Ovary (tissue), 9 donors: ENCODE results near the gene PRDM15. TPM values are rescaled to one million over a fixed set of nuclear protein-coding genes. Genes with fewer than 3 reads are reported as not detected.

Source experiments
- DNase-seq, 5 donors: peaks; one replicate each; pipeline ENCODE4 v3.0.0-alpha.2; 2019 to 2020
- H3K27ac ChIP-seq, 2 donors: fragments of 200-600 bp; one replicate each; pipeline versions ENCODE4 v1.5.1 to v1.8.0; 2019 to 2022
- H3K27me3 ChIP-seq: fragments of 200-600 bp; one replicate; pipeline ENCODE4 v1.8.0; 2022
- H3K36me3 ChIP-seq: fragments of 200-600 bp; sonication (generic); one replicate; pipeline ENCODE4 v1.5.1; 2019
- H3K4me1 ChIP-seq: one replicate; pipeline ENCODE4 v1.8.1; 2013; ENCODE audit warnings: mild to moderate bottlenecking, moderate library complexity; ENCODE audit not compliant: insufficient read depth
- H3K4me3 ChIP-seq: fragments of 200-600 bp; sonication (generic); one replicate; pipeline ENCODE4 v1.5.1; 2017
- H3K9me3 ChIP-seq, 2 donors: fragments of 200-600 bp in 1 of 2; sonication (generic) in 1 of 2; one replicate each; pipeline versions ENCODE4 v1.5.1 to v1.8.1; 2013 to 2019; ENCODE audit warnings: mild to moderate bottlenecking in 1 of 2, moderate library complexity in 1 of 2
- EP300 ChIP-seq: sonication (generic); formaldehyde crosslinking; IDR thresholded peaks from one replicate; pipeline ENCODE4 v1.6.1; 2017; ENCODE audit warnings: antibody characterized with exemption
- POLR2A ChIP-seq: fragments of 450-650 bp; IDR thresholded peaks from one replicate; pipeline ENCODE4 v1.6.1; 2017; ENCODE audit warnings: antibody characterized with exemption, mild to moderate bottlenecking, moderate library complexity
- WGBS, 3 donors: extraction: QIAGEN DNeasy Blood & Tissue Kit in 1 of 3; methylation state at CpG; one replicate each; pipeline versions ENCODE4 v1.1.5 to v1.1.7; 2013 to 2017; 5-methylcytosine and 5-hydroxymethylcytosine counted together
- intact Hi-C, 4 donors: fragments of 100-400 bp; cut with DNase I; formaldehyde crosslinking; loops; one replicate each; pipeline versions ENCODE4 v1.11.0 to v1.15.1; 2022 to 2023
- polyA plus RNA-seq, 2 donors: library from polyadenylated mRNA; stranded (reverse); fragments of 200-250 nt in 1 of 2; fragments of 350-450 nt in 1 of 2; fragmentation: Illumina TruSeq in 1 of 2; extraction: RNeasy Lipid Tissue Mini Kit (QIAGEN cat#74804) in 1 of 2; gene quantifications; one replicate each; pipeline ENCODE4 v1.2.3, GENCODE V29; 2013 to 2014
- total RNA-seq, 7 donors: library from RNA; depleted of rRNA in 2 of 7; stranded (reverse); fragments of >200 nt in 2 of 7; fragmentation: NEBNext Ultra II Directional in 3 of 7; extraction: Animal tissue kit (Norgen Biotek cat#: 25700) in 3 of 7; gene quantifications; one replicate each; pipeline versions ENCODE4 v1.1.0 to v1.2.4, GENCODE V29; 2016 to 2023
- TF ChIP-seq, protein P1 (sequence below), 3 donors: fragments of 450-650 bp in 2 of 3; fragments of 200-600 bp in 1 of 3; IDR thresholded peaks; one replicate each; pipeline versions ENCODE4 v1.5.1 to v1.8.0; 2016 to 2022; ENCODE audit warnings: antibody characterized with exemption in 3 of 3, mild to moderate bottlenecking in 1 of 3
- donor health status: DM: no; HTN: no; CAD: no; lungs with moderate emphysema.
- donor health status: DM: no; HTN: no; CAD: no.
- donor health status: Bipolar disorder and iron deficiency.
- donor health status: DM: yes; HTN: yes; CAD: no.
- donor health status: DM: no; HTN: no; CAD: no.
- donor health status: DM: yes; HTN: yes; CAD: no.

The PRDM15 gene
- total and polyA plus RNA-seq, 9 donors = 2.0 to 10.9 (median 5.9) TPM

DNA sequence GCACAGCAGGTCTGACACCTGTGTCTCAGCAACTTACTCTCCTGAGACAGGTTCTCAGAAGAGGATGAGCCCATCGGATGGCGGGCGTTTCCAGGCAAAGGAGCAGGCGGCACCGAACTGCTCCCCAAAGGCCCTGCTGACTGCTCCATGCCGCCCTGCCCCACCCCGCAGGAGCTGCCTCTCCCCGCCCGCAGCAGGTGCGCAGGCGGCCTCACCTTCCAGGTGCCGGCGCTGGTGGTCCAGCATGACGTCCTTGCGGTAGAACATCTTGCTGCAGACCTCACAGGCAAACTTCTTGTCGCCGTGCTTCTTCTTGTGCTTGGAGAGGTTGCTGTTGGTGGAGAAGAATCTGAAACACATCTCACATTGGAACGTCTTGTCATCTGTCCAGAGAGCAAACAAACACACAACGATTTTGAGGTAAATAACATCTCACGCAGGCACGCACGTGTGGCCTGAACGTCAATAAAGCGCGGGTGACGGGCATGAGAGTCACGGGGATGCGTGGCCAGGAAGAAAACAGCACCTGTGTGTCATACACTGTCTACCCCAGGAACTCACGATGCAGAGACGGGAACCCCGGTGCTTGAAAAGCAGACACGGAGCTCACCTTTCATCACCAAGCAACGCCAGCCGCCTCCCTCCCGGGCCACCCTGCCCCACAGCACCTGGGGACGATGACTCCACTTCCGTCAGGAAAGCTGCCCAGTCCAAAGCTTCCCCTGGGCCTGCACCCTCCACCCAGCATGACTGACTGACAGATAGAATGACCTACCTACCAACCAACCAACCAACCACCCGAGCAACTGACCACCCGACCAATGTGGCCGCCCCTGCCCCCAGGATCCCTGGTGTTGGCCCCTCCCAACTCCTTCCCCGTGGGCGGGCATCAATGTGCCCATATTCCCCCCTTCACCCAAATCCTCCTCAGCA lies 50.9 kb downstream of the PRDM15 start:
- WGBS, 3 donors = 89 to 90% (median 90%) methylated on average over 42 of the region's 42 CpGs
- no peaks in the 10 kb centered on the region for H3K4me1 ChIP-seq
- no peaks in the 10 kb centered on the region for H3K9me3 ChIP-seq
- no peaks in the 10 kb centered on the region for H3K27me3 ChIP-seq
- no peak overlapping the region for H3K27ac ChIP-seq
- H3K36me3 ChIP-seq = no peaks in the 10 kb centered on the region
- TF ChIP-seq, protein P1, sequence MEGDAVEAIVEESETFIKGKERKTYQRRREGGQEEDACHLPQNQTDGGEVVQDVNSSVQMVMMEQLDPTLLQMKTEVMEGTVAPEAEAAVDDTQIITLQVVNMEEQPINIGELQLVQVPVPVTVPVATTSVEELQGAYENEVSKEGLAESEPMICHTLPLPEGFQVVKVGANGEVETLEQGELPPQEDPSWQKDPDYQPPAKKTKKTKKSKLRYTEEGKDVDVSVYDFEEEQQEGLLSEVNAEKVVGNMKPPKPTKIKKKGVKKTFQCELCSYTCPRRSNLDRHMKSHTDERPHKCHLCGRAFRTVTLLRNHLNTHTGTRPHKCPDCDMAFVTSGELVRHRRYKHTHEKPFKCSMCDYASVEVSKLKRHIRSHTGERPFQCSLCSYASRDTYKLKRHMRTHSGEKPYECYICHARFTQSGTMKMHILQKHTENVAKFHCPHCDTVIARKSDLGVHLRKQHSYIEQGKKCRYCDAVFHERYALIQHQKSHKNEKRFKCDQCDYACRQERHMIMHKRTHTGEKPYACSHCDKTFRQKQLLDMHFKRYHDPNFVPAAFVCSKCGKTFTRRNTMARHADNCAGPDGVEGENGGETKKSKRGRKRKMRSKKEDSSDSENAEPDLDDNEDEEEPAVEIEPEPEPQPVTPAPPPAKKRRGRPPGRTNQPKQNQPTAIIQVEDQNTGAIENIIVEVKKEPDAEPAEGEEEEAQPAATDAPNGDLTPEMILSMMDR (IDR thresholded peaks at IDR 0.05) = no peak
- no peak for TF ChIP-seq POLR2A
- TF ChIP-seq EP300 = no peak
- H3K4me3 ChIP-seq = no peak overlapping the region
- intact Hi-C loops = no loop called here
- no peak for DNase-seq

DNA sequence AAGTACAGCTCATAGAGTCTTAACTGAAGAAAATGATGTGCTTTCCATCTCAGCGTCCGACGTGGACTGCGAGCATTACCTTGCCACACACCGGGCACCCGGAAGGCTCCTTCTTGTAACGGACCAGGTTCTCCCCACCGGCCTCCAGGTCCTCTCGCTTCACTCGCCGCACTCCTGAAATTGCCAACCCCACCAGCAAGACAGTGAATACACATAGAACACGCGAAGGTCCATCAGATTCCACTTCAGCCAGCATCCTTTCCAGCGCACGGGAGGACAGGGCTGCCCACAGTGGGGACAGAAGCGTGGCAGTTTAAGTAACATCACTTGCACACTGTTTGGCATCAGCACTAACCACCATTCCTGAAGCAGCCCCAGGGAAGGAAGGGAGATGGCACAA lies 53.3 kb downstream of the PRDM15 start:
- no peaks in the 10 kb centered on the region for H3K36me3 ChIP-seq
- 94 to 96% (median 94%) methylated on average over 16 of the region's 16 CpGs for WGBS, 3 donors
- TF ChIP-seq, protein P1 (IDR thresholded peaks at IDR 0.05) = no peak
- TF ChIP-seq EP300 = no peak
- no peak for TF ChIP-seq POLR2A

DNA sequence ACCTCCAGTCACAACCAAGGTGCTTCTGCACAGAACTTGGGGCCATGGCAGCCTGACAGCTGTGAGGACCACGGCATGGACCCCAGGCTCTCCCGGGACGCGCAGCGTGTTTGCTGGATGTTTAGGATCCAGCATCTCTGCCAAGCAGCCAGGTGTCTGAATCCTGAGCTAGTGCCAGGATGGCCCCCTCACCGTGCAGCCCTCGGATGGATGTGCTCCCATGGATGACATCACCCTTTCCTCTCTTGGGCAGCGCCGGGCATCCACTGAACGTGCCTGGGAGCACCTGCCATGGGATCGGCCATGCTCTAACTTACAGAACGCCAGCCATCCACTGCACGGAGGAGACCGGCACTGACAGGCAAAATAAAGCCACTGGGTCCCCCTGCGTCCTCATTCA lies 53.9 kb downstream of the PRDM15 start:
- DNase-seq = no peak
- WGBS, 3 donors = 73 to 77% (median 74%) methylated on average over 15 of the region's 15 CpGs
- no peaks in the 10 kb centered on the region for H3K27me3 ChIP-seq
- no peak overlapping the region for H3K4me3 ChIP-seq
- no peaks in the 10 kb centered on the region for H3K36me3 ChIP-seq
- no peaks in the 10 kb centered on the region for H3K4me1 ChIP-seq
- H3K9me3 ChIP-seq = no peaks in the 10 kb centered on the region
- no peak overlapping the region for H3K27ac ChIP-seq
- intact Hi-C loops = no loop called here
- TF ChIP-seq POLR2A (no peak), EP300 (no peak)
- TF ChIP-seq, protein P1 (IDR thresholded peaks at IDR 0.05) = no peak

More for the DNA sequence above, 53.3 kb downstream of the PRDM15 start:
- Histone ChIP-seq H3K27me3 (no peaks in the 10 kb centered on the region), H3K4me3 (no peak overlapping the region), H3K9me3 (no peaks in the 10 kb centered on the region), H3K4me1 (no peaks in the 10 kb centered on the region), H3K27ac (no peak overlapping the region)
- intact Hi-C loops = no loop called here
- DNase-seq = no peak

DNA sequence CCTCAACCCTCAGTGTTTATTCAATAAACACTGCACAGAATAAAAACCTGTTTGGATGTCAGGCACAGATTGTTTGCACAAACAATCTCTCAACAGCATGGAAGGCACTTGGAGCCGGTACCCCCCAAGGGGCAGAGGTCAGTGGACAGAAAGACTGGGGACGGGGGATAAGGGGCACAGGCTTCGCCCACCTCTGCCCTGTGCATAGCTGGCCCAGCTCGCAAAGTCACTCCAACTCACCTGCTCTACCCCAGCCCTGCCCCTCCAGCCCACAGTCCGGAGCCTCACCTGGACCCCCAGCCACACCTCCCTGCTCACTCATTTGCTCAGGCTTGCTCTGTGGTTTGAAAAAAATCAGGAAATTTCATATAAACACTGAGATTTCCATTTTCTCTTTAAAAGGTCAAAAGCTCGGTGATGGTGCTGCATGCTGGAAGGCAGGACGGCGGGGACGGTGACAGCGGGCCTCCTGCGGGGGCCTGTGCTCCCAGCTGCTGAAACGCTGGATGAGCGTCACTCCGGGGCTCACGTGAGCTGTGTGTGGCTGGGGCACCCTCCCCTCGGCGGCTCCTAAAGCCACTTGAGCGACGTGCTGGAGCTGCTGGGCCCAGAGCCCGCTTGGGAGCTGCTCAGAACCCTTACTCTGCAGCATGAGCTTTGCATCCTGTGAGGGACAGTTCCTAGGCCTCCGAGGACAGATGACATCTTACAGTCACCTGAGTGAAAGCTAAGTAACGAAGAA lies 54.5 kb downstream of the PRDM15 start:
- intact Hi-C loops = no loop called here
- DNase-seq = no peak
- 84 to 86% (median 85%) methylated on average over 22 of the region's 22 CpGs for WGBS, 3 donors

More for the DNA sequence above, 54.5 kb downstream of the PRDM15 start:
- Histone ChIP-seq H3K9me3 (no peaks in the 10 kb centered on the region), H3K4me1 (no peaks in the 10 kb centered on the region), H3K27me3 (no peaks in the 10 kb centered on the region), H3K27ac (no peak overlapping the region), H3K36me3 (no peaks in the 10 kb centered on the region), H3K4me3 (no peak overlapping the region)
- TF ChIP-seq, protein P1 (IDR thresholded peaks at IDR 0.05) = no peak
- no peak for TF ChIP-seq POLR2A
